GM23338 (cell line): ENCODE data around the gene YIF1A.

Experiments
- CTCF ChIP-seq, 2 experiments: fragments of 200-600 bp in 1 of 2; sonication (generic) in 1 of 2; conservative IDR thresholded peaks; 2 replicates each; pipeline versions ENCODE4 v1.5.1 to v1.6.1; 2016 to 2017; ENCODE audit warnings: antibody characterized with exemption in 2 of 2, low read depth in 2 of 2, mild to moderate bottlenecking in 2 of 2, moderate library complexity in 1 of 2
- EZH2 ChIP-seq: fragments of 200-600 bp; sonication (generic); IDR thresholded peaks from one replicate; pipeline ENCODE4 v1.8.0; 2017; ENCODE audit warnings: antibody characterized with exemption, mild to moderate bottlenecking, low read depth; ENCODE audit not compliant: unreplicated experiment
- JUNB ChIP-seq: IDR thresholded peaks from one replicate; pipeline ENCODE4 v1.6.1; 2016; ENCODE audit warnings: antibody characterized with exemption; ENCODE audit not compliant: unreplicated experiment

- TF ChIP-seq CTCF (conservative IDR thresholded peaks at IDR 0.05; ENCODE audit: low read depth in 2 of 2) (no peak), JUNB (no peak), EZH2 (no peak)
Observed at GRCh38 chr11:66328031-66328301, 39.0 kb upstream of the YIF1A start.
